Glutamatergic neuron (in vitro differentiated cells): ENCODE data around the gene BNIP1. TPM values are rescaled to one million over a fixed set of nuclear protein-coding genes. Genes with fewer than 3 reads are reported as not detected.

Source experiments
- DNase-seq: peaks from one replicate; pipeline ENCODE4 v3.0.0; 2022
- H3K27ac Mint-ChIP-seq: one replicate; pipeline ENCODE4 v1.8.0; 2020; ENCODE audit warnings: mild to moderate bottlenecking, mixed read lengths, inconsistent platforms; ENCODE audit not compliant: unreplicated experiment
- H3K27me3 Mint-ChIP-seq: one replicate; pipeline ENCODE4 v1.8.0; 2020; ENCODE audit warnings: mild to moderate bottlenecking, moderate library complexity, mixed read lengths, inconsistent platforms; ENCODE audit not compliant: unreplicated experiment
- H3K36me3 Mint-ChIP-seq: one replicate; pipeline ENCODE4 v1.8.0; 2020; ENCODE audit warnings: mild to moderate bottlenecking, mixed read lengths, inconsistent platforms; ENCODE audit not compliant: unreplicated experiment
- H3K4me1 Mint-ChIP-seq: one replicate; pipeline ENCODE4 v1.8.0; 2020; ENCODE audit warnings: mild to moderate bottlenecking, low read depth, mixed read lengths, inconsistent platforms; ENCODE audit not compliant: unreplicated experiment
- H3K4me3 Mint-ChIP-seq: one replicate; pipeline ENCODE4 v1.8.0; 2020; ENCODE audit warnings: mild to moderate bottlenecking, mixed read lengths, inconsistent platforms; ENCODE audit not compliant: unreplicated experiment
- H3K9me3 Mint-ChIP-seq: one replicate; pipeline ENCODE4 v1.8.0; 2020; ENCODE audit warnings: mild to moderate bottlenecking, moderate library complexity, mixed read lengths, inconsistent platforms; ENCODE audit not compliant: unreplicated experiment
- CTCF ChIP-seq: fragments of 200-600 bp; sonication (generic); IDR thresholded peaks from one replicate; pipeline ENCODE4 v1.5.0; 2021; ENCODE audit not compliant: partially characterized antibody, unreplicated experiment
- total RNA-seq: library from RNA; stranded (reverse); fragmentation: NEBNext Ultra II Directional; extraction: Animal tissue kit (Norgen Biotek cat#: 25700); gene quantifications from one replicate; pipeline ENCODE4 v1.2.1, GENCODE V29; 2021; ENCODE audit not compliant: unreplicated experiment

The BNIP1 gene
- total RNA-seq, 1 donor from 2014 or later: 12.5 TPM

GRCh38 chr5:173205916-173206315 lies 61.6 kb downstream of the BNIP1 start:
- no peaks in the 10 kb centered on the region for H3K36me3 Mint-ChIP-seq
- H3K27me3 Mint-ChIP-seq: no peaks in the 10 kb centered on the region
- no peak overlapping the region for H3K27ac Mint-ChIP-seq
- H3K4me1 Mint-ChIP-seq: peaks cover 2% of the 10 kb centered on the region
- no peak for TF ChIP-seq CTCF
- no peak for DNase-seq
- no peaks in the 10 kb centered on the region for H3K9me3 Mint-ChIP-seq
- H3K4me3 Mint-ChIP-seq: no peak overlapping the region

GRCh38 chr5:173208296-173208695 lies 64.0 kb downstream of the BNIP1 start:
- DNase-seq: no peak
- H3K36me3 Mint-ChIP-seq: no peaks in the 10 kb centered on the region
- H3K4me3 Mint-ChIP-seq: no peak overlapping the region
- H3K9me3 Mint-ChIP-seq: peaks cover 2% of the 10 kb centered on the region
- H3K27me3 Mint-ChIP-seq: no peaks in the 10 kb centered on the region
- no peak for TF ChIP-seq CTCF
- H3K27ac Mint-ChIP-seq: no peak overlapping the region
- H3K4me1 Mint-ChIP-seq: no peaks in the 10 kb centered on the region

GRCh38 chr5:173210877-173211276 lies 66.5 kb downstream of the BNIP1 start:
- Mint-ChIP-seq H3K27ac (no peak overlapping the region), H3K27me3 (peaks cover 5% of the 10 kb centered on the region), H3K9me3 (peaks cover 2% of the 10 kb centered on the region), H3K4me1 (no peaks in the 10 kb centered on the region), H3K36me3 (peaks cover 9% of the 10 kb centered on the region), H3K4me3 (no peak overlapping the region)
- DNase-seq: no peak
- TF ChIP-seq CTCF: no peak

GRCh38 chr5:173211284-173211683 lies 67.0 kb downstream of the BNIP1 start:
- H3K4me1 Mint-ChIP-seq: no peaks in the 10 kb centered on the region
- no peak overlapping the region for H3K27ac Mint-ChIP-seq
- H3K4me3 Mint-ChIP-seq: no peak overlapping the region
- peaks cover 5% of the 10 kb centered on the region for H3K27me3 Mint-ChIP-seq
- no peak for TF ChIP-seq CTCF
- peaks cover 2% of the 10 kb centered on the region for H3K9me3 Mint-ChIP-seq
- peaks cover 9% of the 10 kb centered on the region for H3K36me3 Mint-ChIP-seq
- DNase-seq: no peak

- Mint-ChIP-seq H3K27ac (no peak overlapping the region), H3K4me3 (no peak overlapping the region), H3K4me1 (no peaks in the 10 kb centered on the region), H3K36me3 (peaks cover 9% of the 10 kb centered on the region), H3K9me3 (peaks cover 2% of the 10 kb centered on the region), H3K27me3 (peaks cover 5% of the 10 kb centered on the region)
- TF ChIP-seq CTCF: no peak
- no peak for DNase-seq
These were observed 69.1 kb downstream of the BNIP1 start for GRCh38 chr5:173213236-173213933.
